Measurements from ENCODE around the gene ANAPC2. TPM values are rescaled to one million over a fixed set of nuclear protein-coding genes. Genes with fewer than 3 reads are reported as not detected.

Gene ANAPC2
- total and polyA plus RNA-seq, 4 donors: 9.3 to 32.6 (median 19.6) TPM

DNA sequence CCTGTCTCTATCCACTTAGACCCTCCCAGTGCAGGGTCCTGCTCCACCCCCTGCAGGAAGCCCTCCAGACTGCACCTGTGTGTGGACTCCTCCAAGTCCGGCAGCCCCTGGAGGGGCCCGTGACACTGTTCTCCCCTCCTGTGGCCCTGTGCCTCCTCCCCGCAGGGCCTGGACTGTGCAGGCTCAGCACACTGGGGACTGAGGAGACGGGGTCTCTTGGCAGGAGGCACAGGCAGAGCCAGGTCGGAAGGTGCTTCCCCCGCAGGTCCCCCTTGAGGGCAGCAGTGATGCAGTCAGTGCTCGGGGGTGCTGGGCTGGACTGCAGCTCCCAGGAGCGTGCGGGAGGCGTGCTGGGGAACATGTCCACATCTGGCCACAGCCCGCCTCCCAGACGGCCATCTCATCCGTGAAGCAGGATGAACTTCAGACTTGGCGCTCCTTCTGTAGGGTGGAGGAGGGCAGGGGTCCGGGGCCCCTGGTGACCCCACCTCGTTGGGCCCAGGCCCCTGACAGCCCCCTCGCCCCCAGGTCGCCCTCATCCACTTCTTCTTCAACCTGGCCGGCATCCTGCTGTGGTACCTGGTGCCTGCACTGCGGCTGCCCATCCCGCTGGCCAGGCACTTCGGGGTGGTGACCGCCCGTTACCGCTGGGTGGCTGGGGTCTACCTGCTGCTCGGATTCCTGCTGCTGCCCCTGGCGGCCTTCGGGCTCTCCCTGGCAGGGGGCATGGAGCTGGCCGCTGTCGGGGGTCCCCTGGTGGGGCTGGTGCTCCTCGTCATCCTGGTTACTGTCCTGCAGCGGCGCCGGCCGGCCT is 47.3 kb upstream of the ANAPC2 start:
- DNase-seq (ENCODE audit: low spot score): no peak
- 63% methylated on average over 35 of the region's 35 CpGs for WGBS
- no peaks in the 10 kb centered on the region for H3K27me3 ChIP-seq (ENCODE audit: control insufficient read depth in 4 of 4, insufficient read depth in 4 of 4, low read length in 3 of 4)
- peaks cover 5 to 26% (median 8%) of the 10 kb centered on the region in 4 donors for H3K4me1 ChIP-seq (ENCODE audit: control insufficient read depth in 4 of 4, insufficient read depth in 4 of 4, low read length in 3 of 4)
- H3K4me3 ChIP-seq (ENCODE audit: low read depth in 1 of 3, low read length in 3 of 3): no peak overlapping the region
- H3K27ac ChIP-seq (ENCODE audit: low read depth in 1 of 2, low read length in 2 of 2): no peak overlapping the region
- no peaks in the 10 kb centered on the region for H3K9me3 ChIP-seq (ENCODE audit: control insufficient read depth in 4 of 4, low read length in 3 of 4)
- no peak overlapping the region for H3K9ac ChIP-seq (ENCODE audit: low read depth in 1 of 2, low read length in 2 of 2)
- TF ChIP-seq, protein P1, sequence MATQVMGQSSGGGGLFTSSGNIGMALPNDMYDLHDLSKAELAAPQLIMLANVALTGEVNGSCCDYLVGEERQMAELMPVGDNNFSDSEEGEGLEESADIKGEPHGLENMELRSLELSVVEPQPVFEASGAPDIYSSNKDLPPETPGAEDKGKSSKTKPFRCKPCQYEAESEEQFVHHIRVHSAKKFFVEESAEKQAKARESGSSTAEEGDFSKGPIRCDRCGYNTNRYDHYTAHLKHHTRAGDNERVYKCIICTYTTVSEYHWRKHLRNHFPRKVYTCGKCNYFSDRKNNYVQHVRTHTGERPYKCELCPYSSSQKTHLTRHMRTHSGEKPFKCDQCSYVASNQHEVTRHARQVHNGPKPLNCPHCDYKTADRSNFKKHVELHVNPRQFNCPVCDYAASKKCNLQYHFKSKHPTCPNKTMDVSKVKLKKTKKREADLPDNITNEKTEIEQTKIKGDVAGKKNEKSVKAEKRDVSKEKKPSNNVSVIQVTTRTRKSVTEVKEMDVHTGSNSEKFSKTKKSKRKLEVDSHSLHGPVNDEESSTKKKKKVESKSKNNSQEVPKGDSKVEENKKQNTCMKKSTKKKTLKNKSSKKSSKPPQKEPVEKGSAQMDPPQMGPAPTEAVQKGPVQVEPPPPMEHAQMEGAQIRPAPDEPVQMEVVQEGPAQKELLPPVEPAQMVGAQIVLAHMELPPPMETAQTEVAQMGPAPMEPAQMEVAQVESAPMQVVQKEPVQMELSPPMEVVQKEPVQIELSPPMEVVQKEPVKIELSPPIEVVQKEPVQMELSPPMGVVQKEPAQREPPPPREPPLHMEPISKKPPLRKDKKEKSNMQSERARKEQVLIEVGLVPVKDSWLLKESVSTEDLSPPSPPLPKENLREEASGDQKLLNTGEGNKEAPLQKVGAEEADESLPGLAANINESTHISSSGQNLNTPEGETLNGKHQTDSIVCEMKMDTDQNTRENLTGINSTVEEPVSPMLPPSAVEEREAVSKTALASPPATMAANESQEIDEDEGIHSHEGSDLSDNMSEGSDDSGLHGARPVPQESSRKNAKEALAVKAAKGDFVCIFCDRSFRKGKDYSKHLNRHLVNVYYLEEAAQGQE (IDR thresholded peaks at IDR 0.05): no peak
- TF ChIP-seq RAD21 (IDR thresholded peaks at IDR 0.05): no peak
- no peak for TF ChIP-seq TAF1 (conservative IDR thresholded peaks at IDR 0.05)
- no peak for TF ChIP-seq HNF4G (IDR thresholded peaks at IDR 0.05)
- TF ChIP-seq HNF4A (conservative IDR thresholded peaks at IDR 0.05): no peak
- no peak for TF ChIP-seq JUND (IDR thresholded peaks at IDR 0.05)
- TF ChIP-seq EGR1 (IDR thresholded peaks at IDR 0.05; ENCODE audit: low read depth in 2 of 2): no peak
- no peak for TF ChIP-seq FOXA2 (IDR thresholded peaks at IDR 0.05)
- TF ChIP-seq, protein P2, sequence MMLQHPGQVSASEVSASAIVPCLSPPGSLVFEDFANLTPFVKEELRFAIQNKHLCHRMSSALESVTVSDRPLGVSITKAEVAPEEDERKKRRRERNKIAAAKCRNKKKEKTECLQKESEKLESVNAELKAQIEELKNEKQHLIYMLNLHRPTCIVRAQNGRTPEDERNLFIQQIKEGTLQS (IDR thresholded peaks at IDR 0.05): no peak
- no peak for TF ChIP-seq NR2F2 (IDR thresholded peaks at IDR 0.05)
- TF ChIP-seq, protein P3, sequence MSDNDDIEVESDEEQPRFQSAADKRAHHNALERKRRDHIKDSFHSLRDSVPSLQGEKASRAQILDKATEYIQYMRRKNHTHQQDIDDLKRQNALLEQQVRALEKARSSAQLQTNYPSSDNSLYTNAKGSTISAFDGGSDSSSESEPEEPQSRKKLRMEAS (IDR thresholded peaks at IDR 0.05): no peak
- no peak for TF ChIP-seq SP1 (IDR thresholded peaks at IDR 0.05)
- TF ChIP-seq YY1 (IDR thresholded peaks at IDR 0.05): no peak
- H3K36me3 ChIP-seq (ENCODE audit: control insufficient read depth in 4 of 4, insufficient read depth in 3 of 4, low read depth in 1 of 4, low read length in 3 of 4): no peaks in the 10 kb centered on the region

DNA sequence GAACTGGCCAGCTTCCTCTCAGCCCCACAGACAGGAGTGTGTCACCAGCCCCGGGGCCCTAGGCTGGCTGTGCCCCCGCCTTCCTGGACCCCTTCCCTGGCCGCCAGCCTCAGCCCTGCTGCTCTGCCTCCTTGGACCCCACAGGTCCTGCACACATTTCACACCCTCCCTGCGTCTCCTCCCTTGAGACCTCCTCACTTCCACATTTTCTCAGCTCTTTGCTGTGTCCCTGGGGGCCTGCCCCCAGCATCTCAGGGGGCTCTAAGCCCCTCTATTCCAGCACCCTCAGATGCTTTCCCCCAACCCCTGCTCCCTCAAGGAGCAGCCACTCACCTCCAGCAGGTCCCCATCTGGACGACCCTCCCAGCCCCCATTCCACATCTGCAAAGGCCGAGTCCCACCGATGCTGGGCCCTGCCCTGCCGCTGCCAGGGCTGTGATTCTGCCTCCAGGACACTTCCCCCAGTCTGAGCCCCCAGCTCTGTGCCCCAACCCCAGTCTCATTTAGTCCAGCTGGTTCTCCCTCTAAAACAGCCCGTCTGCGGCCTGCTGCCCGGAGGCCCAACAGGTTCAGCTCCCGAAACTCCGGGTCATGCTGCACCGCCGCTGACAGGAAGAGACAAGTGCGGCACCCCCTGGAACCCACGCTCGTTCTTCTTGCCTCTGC is 46.5 kb upstream of the ANAPC2 start:
- H3K27ac ChIP-seq (ENCODE audit: low read depth in 1 of 2, low read length in 2 of 2): no peak overlapping the region
- TF ChIP-seq JUND (IDR thresholded peaks at IDR 0.05): no peak
- TF ChIP-seq RAD21 (IDR thresholded peaks at IDR 0.05): no peak
- no peak for TF ChIP-seq GABPA (IDR thresholded peaks at IDR 0.05 in 1 of 2, conservative IDR thresholded peaks at IDR 0.05 in 1 of 2)
- TF ChIP-seq NR2F2 (IDR thresholded peaks at IDR 0.05): no peak
- no peak for TF ChIP-seq SP1 (IDR thresholded peaks at IDR 0.05)
- TF ChIP-seq, protein P4, sequence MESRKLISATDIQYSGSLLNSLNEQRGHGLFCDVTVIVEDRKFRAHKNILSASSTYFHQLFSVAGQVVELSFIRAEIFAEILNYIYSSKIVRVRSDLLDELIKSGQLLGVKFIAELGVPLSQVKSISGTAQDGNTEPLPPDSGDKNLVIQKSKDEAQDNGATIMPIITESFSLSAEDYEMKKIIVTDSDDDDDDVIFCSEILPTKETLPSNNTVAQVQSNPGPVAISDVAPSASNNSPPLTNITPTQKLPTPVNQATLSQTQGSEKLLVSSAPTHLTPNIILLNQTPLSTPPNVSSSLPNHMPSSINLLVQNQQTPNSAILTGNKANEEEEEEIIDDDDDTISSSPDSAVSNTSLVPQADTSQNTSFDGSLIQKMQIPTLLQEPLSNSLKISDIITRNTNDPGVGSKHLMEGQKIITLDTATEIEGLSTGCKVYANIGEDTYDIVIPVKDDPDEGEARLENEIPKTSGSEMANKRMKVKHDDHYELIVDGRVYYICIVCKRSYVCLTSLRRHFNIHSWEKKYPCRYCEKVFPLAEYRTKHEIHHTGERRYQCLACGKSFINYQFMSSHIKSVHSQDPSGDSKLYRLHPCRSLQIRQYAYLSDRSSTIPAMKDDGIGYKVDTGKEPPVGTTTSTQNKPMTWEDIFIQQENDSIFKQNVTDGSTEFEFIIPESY (IDR thresholded peaks at IDR 0.05): no peak
- no peak for TF ChIP-seq FOXA1 (IDR thresholded peaks at IDR 0.05)
- TF ChIP-seq, protein P1 (IDR thresholded peaks at IDR 0.05): no peak
- no peak for TF ChIP-seq FOXA2 (IDR thresholded peaks at IDR 0.05)
- no peak for TF ChIP-seq EGR1 (IDR thresholded peaks at IDR 0.05; ENCODE audit: low read depth in 2 of 2)
- TF ChIP-seq TAF1 (conservative IDR thresholded peaks at IDR 0.05): no peak
- no peak for TF ChIP-seq RXRA (IDR thresholded peaks at IDR 0.05)
- TF ChIP-seq, protein P3 (IDR thresholded peaks at IDR 0.05): no peak
- no peak for TF ChIP-seq HNF4A (conservative IDR thresholded peaks at IDR 0.05)
- TF ChIP-seq, protein P5, sequence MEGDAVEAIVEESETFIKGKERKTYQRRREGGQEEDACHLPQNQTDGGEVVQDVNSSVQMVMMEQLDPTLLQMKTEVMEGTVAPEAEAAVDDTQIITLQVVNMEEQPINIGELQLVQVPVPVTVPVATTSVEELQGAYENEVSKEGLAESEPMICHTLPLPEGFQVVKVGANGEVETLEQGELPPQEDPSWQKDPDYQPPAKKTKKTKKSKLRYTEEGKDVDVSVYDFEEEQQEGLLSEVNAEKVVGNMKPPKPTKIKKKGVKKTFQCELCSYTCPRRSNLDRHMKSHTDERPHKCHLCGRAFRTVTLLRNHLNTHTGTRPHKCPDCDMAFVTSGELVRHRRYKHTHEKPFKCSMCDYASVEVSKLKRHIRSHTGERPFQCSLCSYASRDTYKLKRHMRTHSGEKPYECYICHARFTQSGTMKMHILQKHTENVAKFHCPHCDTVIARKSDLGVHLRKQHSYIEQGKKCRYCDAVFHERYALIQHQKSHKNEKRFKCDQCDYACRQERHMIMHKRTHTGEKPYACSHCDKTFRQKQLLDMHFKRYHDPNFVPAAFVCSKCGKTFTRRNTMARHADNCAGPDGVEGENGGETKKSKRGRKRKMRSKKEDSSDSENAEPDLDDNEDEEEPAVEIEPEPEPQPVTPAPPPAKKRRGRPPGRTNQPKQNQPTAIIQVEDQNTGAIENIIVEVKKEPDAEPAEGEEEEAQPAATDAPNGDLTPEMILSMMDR (IDR thresholded peaks at IDR 0.05; ENCODE audit: low read depth, low read length, missing input control): no peak
- no peak for TF ChIP-seq YY1 (IDR thresholded peaks at IDR 0.05)

More for the DNA sequence above, 46.5 kb upstream of the ANAPC2 start:
- Histone ChIP-seq H3K9me3 (ENCODE audit: control insufficient read depth in 4 of 4, low read length in 3 of 4) (no peaks in the 10 kb centered on the region), H3K4me1 (ENCODE audit: control insufficient read depth in 4 of 4, insufficient read depth in 4 of 4, low read length in 3 of 4) (peaks cover 5 to 22% (median 8%) of the 10 kb centered on the region in 4 donors), H3K36me3 (ENCODE audit: control insufficient read depth in 4 of 4, insufficient read depth in 3 of 4, low read depth in 1 of 4, low read length in 3 of 4) (no peaks in the 10 kb centered on the region), H3K27me3 (ENCODE audit: control insufficient read depth in 4 of 4, insufficient read depth in 4 of 4, low read length in 3 of 4) (no peaks in the 10 kb centered on the region), H3K9ac (ENCODE audit: low read depth in 1 of 2, low read length in 2 of 2) (no peak overlapping the region), H3K4me3 (ENCODE audit: low read depth in 1 of 3, low read length in 3 of 3) (no peak overlapping the region)
- 78% methylated on average over 18 of the region's 18 CpGs for WGBS
- DNase-seq (ENCODE audit: low spot score): no peak
